Kidney (tissue), 14 donors: ENCODE data around the gene MBD5. TPM values are rescaled to one million over a fixed set of nuclear protein-coding genes. Genes with fewer than 3 reads are reported as not detected.

ENCODE experiments used
- DNase-seq, 5 donors: peaks; one replicate each; pipeline ENCODE4 v3.0.0-alpha.2; 2013 to 2020
- FAIRE-seq: peaks from 2 replicates; lab custom pipeline; 2012; peaks lifted over from hg19 to GRCh38; lab: Jason Lieb, UNC
- H3K27ac ChIP-seq, 2 donors: one replicate each; pipeline ENCODE4 v1.7.0; 2013; ENCODE audit warnings: low read depth in 2 of 2, low read length in 2 of 2, inconsistent platforms in 1 of 2
- H3K27me3 ChIP-seq: one replicate; pipeline ENCODE4 v1.7.1; 2013; ENCODE audit warnings: low read length, inconsistent platforms; ENCODE audit not compliant: control insufficient read depth, insufficient read depth
- H3K36me3 ChIP-seq, 3 donors: one replicate each; pipeline versions ENCODE4 v1.7.0 to v1.7.1; 2013; ENCODE audit warnings: low read length in 3 of 3, control low read depth in 1 of 3, inconsistent platforms in 1 of 3; ENCODE audit not compliant: insufficient read depth in 3 of 3, control insufficient read depth in 2 of 3
- H3K4me1 ChIP-seq, 3 donors: one replicate each; pipeline versions ENCODE4 v1.7.0 to v1.7.1; 2013; ENCODE audit warnings: low read length in 3 of 3, inconsistent platforms in 1 of 3, low read depth in 1 of 3; ENCODE audit not compliant: control insufficient read depth in 2 of 3, insufficient read depth in 2 of 3
- H3K4me3 ChIP-seq, 3 donors: one replicate each; pipeline versions ENCODE4 v1.7.0 to v1.8.1; 2013; ENCODE audit warnings: low read length in 3 of 3, control low read depth in 1 of 3, inconsistent platforms in 1 of 3
- H3K9ac ChIP-seq, 3 donors: one replicate each; pipeline versions ENCODE4 v1.7.0 to v1.7.1; 2013; ENCODE audit warnings: low read length in 3 of 3, control low read depth in 1 of 3, inconsistent platforms in 1 of 3
- H3K9me3 ChIP-seq, 3 donors: one replicate each; pipeline versions ENCODE4 v1.7.0 to v1.7.1; 2013; ENCODE audit warnings: low read length in 3 of 3, control low read depth in 1 of 3, inconsistent platforms in 1 of 3; ENCODE audit not compliant: control insufficient read depth in 2 of 3, insufficient read depth in 1 of 3
- intact Hi-C: fragments of 100-400 bp; cut with DNase I; formaldehyde crosslinking; loops from one replicate; pipeline ENCODE4 v1.11.1; 2022
- polyA plus RNA-seq: library from polyadenylated mRNA; stranded (reverse); fragments of 350-450 nt; fragmentation: Illumina TruSeq; extraction: RNeasy Lipid Tissue Mini Kit (QIAGEN cat#74804); gene quantifications from one replicate; pipeline ENCODE4 v1.2.3, GENCODE V29; 2014; ENCODE audit warnings: low read depth, low replicate concordance; ENCODE audit not compliant: insufficient read depth
- total RNA-seq: library from RNA; stranded (reverse); fragmentation: NEBNext Ultra II Directional; extraction: Animal tissue kit (Norgen Biotek cat#: 25700); gene quantifications from one replicate; pipeline ENCODE4 v1.2.1, GENCODE V29; 2021
- TF ChIP-seq, protein P1 (sequence below): IDR thresholded peaks from 3 replicates; pipeline ENCODE4 v1.5.1; 2012; ENCODE audit warnings: mild to moderate bottlenecking, moderate library complexity, borderline replicate concordance; ENCODE audit not compliant: insufficient read depth; ENCODE audit errors: extremely low read depth
- donor health status: control.
- donor health status: control.
- donor health status: control.
- donor health status: control.
- donor health status: control.
- donor health status: DM: yes; HTN: yes; CAD: no.
- donor health status: Normal renal cell carcinoma (clear cell type).

MBD5 gene
- total and polyA plus RNA-seq, 2 donors from 2014 or later: 6.9 to 66.8 TPM

DNA sequence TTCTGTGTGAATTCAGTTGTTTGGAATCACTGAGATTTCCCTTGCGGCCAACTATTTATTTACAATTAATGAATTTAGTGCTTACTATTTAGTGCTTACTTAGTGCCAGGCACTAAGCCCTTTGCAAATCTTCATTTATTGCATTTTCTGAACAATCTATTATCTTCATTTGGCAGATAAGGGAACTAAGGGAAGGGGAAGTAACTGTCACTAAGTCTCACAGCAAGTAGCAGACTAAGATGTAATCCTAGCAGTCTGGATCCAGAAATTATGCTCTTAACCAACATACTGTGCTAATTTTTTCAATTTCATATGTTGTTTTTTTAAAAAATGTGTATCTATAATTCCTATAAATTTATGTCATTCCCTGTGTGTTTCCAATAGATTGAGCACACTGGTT, 409.2 kb downstream of the MBD5 start:
- TF ChIP-seq, protein P1, sequence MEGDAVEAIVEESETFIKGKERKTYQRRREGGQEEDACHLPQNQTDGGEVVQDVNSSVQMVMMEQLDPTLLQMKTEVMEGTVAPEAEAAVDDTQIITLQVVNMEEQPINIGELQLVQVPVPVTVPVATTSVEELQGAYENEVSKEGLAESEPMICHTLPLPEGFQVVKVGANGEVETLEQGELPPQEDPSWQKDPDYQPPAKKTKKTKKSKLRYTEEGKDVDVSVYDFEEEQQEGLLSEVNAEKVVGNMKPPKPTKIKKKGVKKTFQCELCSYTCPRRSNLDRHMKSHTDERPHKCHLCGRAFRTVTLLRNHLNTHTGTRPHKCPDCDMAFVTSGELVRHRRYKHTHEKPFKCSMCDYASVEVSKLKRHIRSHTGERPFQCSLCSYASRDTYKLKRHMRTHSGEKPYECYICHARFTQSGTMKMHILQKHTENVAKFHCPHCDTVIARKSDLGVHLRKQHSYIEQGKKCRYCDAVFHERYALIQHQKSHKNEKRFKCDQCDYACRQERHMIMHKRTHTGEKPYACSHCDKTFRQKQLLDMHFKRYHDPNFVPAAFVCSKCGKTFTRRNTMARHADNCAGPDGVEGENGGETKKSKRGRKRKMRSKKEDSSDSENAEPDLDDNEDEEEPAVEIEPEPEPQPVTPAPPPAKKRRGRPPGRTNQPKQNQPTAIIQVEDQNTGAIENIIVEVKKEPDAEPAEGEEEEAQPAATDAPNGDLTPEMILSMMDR: no peak
- FAIRE-seq (no peak), DNase-seq (no peak)
- no peaks in the 10 kb centered on the region for H3K27me3 ChIP-seq
- H3K27ac ChIP-seq: no peak overlapping the region
- H3K4me3 ChIP-seq: no peak overlapping the region
- H3K4me1 ChIP-seq: no peaks in the 10 kb centered on the region
- H3K9me3 ChIP-seq: no peaks in the 10 kb centered on the region
- H3K9ac ChIP-seq: no peak overlapping the region
- intact Hi-C loops: no loop called here
- H3K36me3 ChIP-seq: no peaks in the 10 kb centered on the region

DNA sequence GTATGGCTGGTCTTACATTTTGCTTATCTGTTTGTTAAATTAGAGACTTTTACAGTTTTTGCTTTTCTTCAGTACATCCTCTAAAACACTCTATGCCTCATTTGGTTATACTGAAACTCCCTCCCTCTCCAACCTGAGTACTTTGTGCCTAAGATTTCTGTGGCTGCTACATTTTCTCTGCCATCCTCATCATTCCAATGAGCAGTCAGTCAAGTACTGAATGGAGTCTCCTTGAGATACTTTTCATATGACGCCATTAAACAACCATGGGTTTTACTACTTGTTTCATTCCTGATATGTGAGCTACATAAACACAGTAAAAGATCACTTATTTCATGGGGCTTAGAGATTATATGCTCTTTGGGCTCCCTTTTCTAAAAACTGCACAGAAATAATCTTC, 427.0 kb downstream of the MBD5 start:
- TF ChIP-seq, protein P1: no peak
- intact Hi-C loops: no loop called here
- Histone ChIP-seq H3K4me3 (no peak overlapping the region), H3K36me3 (no peaks in the 10 kb centered on the region), H3K9ac (no peak overlapping the region), H3K27me3 (no peaks in the 10 kb centered on the region), H3K27ac (no peak overlapping the region), H3K9me3 (no peaks in the 10 kb centered on the region), H3K4me1 (no peaks in the 10 kb centered on the region)
- FAIRE-seq (no peak), DNase-seq (no peak)

DNA sequence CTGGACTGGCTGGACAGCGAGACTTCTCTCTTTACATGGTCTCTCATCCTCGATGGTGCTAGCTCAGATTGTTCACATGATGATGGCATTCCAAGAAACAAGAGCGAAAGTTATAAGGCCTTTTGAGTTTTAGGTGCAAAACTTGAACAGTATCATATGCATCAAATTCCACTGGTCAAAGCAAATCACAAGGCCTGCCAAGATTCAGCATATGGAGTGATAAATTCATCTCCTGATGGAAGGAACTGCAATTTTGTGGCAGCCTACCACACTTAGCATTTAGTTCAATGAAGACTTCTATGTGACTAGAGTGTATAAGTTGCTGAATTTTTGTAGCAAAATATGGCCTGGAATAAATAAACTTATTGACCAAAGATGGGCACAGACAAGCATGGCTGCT, 429.6 kb downstream of the MBD5 start:
- H3K27me3 ChIP-seq: no peaks in the 10 kb centered on the region
- FAIRE-seq (no peak), DNase-seq (no peak)
- H3K9me3 ChIP-seq: no peaks in the 10 kb centered on the region
- no peaks in the 10 kb centered on the region for H3K4me1 ChIP-seq
- no peak overlapping the region for H3K4me3 ChIP-seq
- TF ChIP-seq, protein P1: no peak
- intact Hi-C loops: no loop called here
- no peak overlapping the region for H3K9ac ChIP-seq
- no peaks in the 10 kb centered on the region for H3K36me3 ChIP-seq
- no peak overlapping the region for H3K27ac ChIP-seq

DNA sequence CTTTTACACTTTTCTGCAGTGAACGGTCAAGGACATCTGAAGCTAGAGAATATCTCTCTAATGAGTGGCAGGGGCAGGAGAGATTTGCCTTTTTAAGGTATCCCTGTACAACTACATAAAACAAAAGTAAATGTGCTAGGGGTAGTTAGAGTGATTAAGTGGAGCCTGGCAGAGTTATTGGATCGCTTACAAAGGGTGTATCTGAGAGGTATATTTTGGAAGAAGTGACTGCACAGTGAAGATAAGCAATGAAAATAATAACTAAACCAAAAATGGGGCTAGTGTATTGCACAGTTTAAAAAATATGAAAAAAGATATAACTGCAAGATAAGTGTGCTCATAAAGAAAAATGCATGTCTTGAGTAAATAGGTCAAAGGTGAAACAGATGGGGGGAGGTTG, 430.2 kb downstream of the MBD5 start:
- no peaks in the 10 kb centered on the region for H3K27me3 ChIP-seq
- H3K27ac ChIP-seq: no peak overlapping the region
- no peak overlapping the region for H3K9ac ChIP-seq
- TF ChIP-seq, protein P1: no peak
- intact Hi-C loops: no loop called here
- FAIRE-seq (no peak), DNase-seq (no peak)
- H3K4me1 ChIP-seq: no peaks in the 10 kb centered on the region
- H3K4me3 ChIP-seq: no peak overlapping the region
- H3K36me3 ChIP-seq: no peaks in the 10 kb centered on the region
- H3K9me3 ChIP-seq: no peaks in the 10 kb centered on the region
